Endothelial cell (in vitro differentiated cells): Measurements from ENCODE around the gene DQX1. TPM values are rescaled to one million over a fixed set of nuclear protein-coding genes. Genes with fewer than 3 reads are reported as not detected.
A peak's percentile ranks its signal among the peaks of the same experiment; 100 is the strongest.

Experiments used
- DNase-seq: peaks from one replicate; pipeline ENCODE4 v3.0.0; 2021; ENCODE audit warnings: low spot score
- H3K27ac Mint-ChIP-seq: one replicate; pipeline ENCODE4 v1.8.0; 2021; ENCODE audit warnings: mixed read lengths, inconsistent platforms; ENCODE audit not compliant: unreplicated experiment
- H3K27me3 Mint-ChIP-seq: one replicate; pipeline ENCODE4 v1.8.0; 2021; ENCODE audit warnings: mild to moderate bottlenecking, moderate library complexity, mixed read lengths, inconsistent platforms; ENCODE audit not compliant: unreplicated experiment
- H3K36me3 Mint-ChIP-seq: one replicate; pipeline ENCODE4 v1.8.0; 2021; ENCODE audit warnings: mild to moderate bottlenecking, low read depth, mixed read lengths, inconsistent platforms; ENCODE audit not compliant: unreplicated experiment
- H3K4me1 Mint-ChIP-seq: one replicate; pipeline ENCODE4 v1.8.0; 2021; ENCODE audit warnings: mild to moderate bottlenecking, mixed read lengths, inconsistent platforms; ENCODE audit not compliant: unreplicated experiment
- H3K4me3 Mint-ChIP-seq: one replicate; pipeline ENCODE4 v1.8.0; 2021; ENCODE audit warnings: mild to moderate bottlenecking, mixed read lengths, inconsistent platforms; ENCODE audit not compliant: unreplicated experiment
- H3K9me3 Mint-ChIP-seq: one replicate; pipeline ENCODE4 v1.8.0; 2021; ENCODE audit warnings: mixed read lengths, inconsistent platforms; ENCODE audit not compliant: unreplicated experiment
- total RNA-seq: library from RNA; stranded (reverse); fragmentation: NEBNext Ultra II Directional; extraction: Animal tissue kit (Norgen Biotek cat#: 25700); gene quantifications from one replicate; pipeline ENCODE4 v1.2.1, GENCODE V29; 2021; ENCODE audit not compliant: unreplicated experiment
- TF ChIP-seq, protein P1 (sequence below): fragments of 200-600 bp; sonication (generic); IDR thresholded peaks from one replicate; pipeline ENCODE4 v1.5.0; 2021; ENCODE audit warnings: antibody characterized with exemption; ENCODE audit not compliant: unreplicated experiment

DQX1 gene
- total RNA-seq, 1 donor from 2014 or later = 3.5 TPM

DNA sequence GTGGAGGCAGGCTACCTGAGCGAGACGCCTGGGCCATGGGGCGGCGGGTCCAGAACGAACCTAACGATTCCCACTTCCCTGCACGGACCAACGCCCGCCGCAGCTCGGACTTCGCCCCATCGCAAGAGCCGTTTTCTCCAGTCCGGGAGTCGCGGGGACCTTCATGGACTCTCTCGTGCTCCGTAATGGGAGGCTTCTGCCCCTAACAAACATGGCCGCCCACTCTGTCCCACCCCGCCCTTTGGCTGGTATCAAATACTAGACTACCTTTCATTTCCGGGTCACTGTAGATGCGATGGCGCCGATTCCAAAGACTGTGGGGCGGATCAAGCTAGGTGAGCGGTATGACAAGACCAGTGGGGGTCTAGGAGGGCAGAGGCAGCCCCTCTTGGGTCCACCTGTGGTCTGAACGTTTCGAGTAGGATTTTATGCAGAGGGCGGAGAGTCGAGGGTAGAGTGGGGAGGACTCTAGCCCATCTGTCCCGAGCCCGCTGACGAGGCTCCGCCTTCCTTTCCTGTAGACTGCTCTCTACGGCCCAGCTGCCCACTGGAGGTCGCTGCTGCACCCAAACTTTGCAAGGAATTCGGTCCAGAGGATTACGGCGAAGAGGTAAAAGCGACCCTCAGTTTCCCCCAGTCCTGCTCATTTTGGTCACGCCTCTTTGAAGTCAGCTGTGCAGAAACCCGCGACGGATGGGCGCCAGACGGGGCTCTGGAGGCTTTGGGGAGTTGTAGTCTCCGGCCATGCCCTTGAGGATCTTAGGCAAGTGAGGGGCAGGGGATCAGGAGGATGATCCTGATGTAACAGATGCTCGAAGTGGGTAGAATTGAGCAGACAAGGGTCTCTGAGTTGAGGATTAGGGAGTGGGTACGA, 43.0 kb downstream of the DQX1 start, which contains the start of the genes CCDC142 and TTC31:
TSS of gene CCDC142 (minus strand) at position 198 of the 874 bp plus-strand sequence. CDS start at position 37, 161 bp downstream.
TSS of gene TTC31 (plus strand) at position 281 of the 874 bp plus-strand sequence. CDS start at position 296, 15 bp downstream.
- Mint-ChIP-seq H3K4me3 (peak within 1 kb of the TSS; percentile 98), H3K27me3 (peaks cover 4% of the 10 kb centered on the region), H3K36me3 (no peaks in the 10 kb centered on the region), H3K4me1 (peaks cover 15% of the 10 kb centered on the region), H3K9me3 (no peaks in the 10 kb centered on the region), H3K27ac (peak within 1 kb of the TSS; percentile 94)
- DNase-seq = peak; percentile 93
- TF ChIP-seq, protein P1, sequence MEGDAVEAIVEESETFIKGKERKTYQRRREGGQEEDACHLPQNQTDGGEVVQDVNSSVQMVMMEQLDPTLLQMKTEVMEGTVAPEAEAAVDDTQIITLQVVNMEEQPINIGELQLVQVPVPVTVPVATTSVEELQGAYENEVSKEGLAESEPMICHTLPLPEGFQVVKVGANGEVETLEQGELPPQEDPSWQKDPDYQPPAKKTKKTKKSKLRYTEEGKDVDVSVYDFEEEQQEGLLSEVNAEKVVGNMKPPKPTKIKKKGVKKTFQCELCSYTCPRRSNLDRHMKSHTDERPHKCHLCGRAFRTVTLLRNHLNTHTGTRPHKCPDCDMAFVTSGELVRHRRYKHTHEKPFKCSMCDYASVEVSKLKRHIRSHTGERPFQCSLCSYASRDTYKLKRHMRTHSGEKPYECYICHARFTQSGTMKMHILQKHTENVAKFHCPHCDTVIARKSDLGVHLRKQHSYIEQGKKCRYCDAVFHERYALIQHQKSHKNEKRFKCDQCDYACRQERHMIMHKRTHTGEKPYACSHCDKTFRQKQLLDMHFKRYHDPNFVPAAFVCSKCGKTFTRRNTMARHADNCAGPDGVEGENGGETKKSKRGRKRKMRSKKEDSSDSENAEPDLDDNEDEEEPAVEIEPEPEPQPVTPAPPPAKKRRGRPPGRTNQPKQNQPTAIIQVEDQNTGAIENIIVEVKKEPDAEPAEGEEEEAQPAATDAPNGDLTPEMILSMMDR = peak; percentile 48

GRCh38 chr2:74481961-74482800, 43.9 kb downstream of the DQX1 start:
- Mint-ChIP-seq H3K4me3 (peak overlapping the region; percentile 98), H3K27ac (peak overlapping the region; percentile 94), H3K27me3 (peaks cover 4% of the 10 kb centered on the region), H3K4me1 (peaks cover 20% of the 10 kb centered on the region), H3K9me3 (no peaks in the 10 kb centered on the region), H3K36me3 (peaks cover 5% of the 10 kb centered on the region)
- DNase-seq = peak; percentile 57
- TF ChIP-seq, protein P1 = no peak

- DNase-seq = no peak
- H3K27me3 Mint-ChIP-seq = peaks cover 3% of the 10 kb centered on the region
- no peaks in the 10 kb centered on the region for H3K9me3 Mint-ChIP-seq
- TF ChIP-seq, protein P1 = no peak
- H3K27ac Mint-ChIP-seq = no peak overlapping the region
- H3K4me1 Mint-ChIP-seq = peaks cover 21% of the 10 kb centered on the region
- H3K4me3 Mint-ChIP-seq = peak overlapping the region; percentile 90
- H3K36me3 Mint-ChIP-seq = peaks cover 10% of the 10 kb centered on the region
These were observed 44.6 kb downstream of the DQX1 start for GRCh38 chr2:74481431-74481830.

GRCh38 chr2:74474899-74475298, 51.1 kb downstream of the DQX1 start:
- peaks cover 16% of the 10 kb centered on the region for H3K4me1 Mint-ChIP-seq
- DNase-seq = peak; percentile 37
- H3K9me3 Mint-ChIP-seq = no peaks in the 10 kb centered on the region
- H3K27ac Mint-ChIP-seq = no peak overlapping the region
- TF ChIP-seq, protein P1 = peak; percentile 31
- H3K27me3 Mint-ChIP-seq = peaks cover 6% of the 10 kb centered on the region
- H3K4me3 Mint-ChIP-seq = peak overlapping the region; percentile 37
- peaks cover 27% of the 10 kb centered on the region for H3K36me3 Mint-ChIP-seq
